AG09309 (cell line): Measurements from ENCODE around the gene FEM1B.
A peak's percentile ranks its signal among the peaks of the same experiment; 100 is the strongest.

Experiments
- DNase-seq: peaks from one replicate; pipeline ENCODE4 v3.0.0-alpha.2; 2010; ENCODE audit warnings: low read depth
- H3K4me3 ChIP-seq: 2 replicates; pipeline ENCODE4 v1.5.1; 2011; ENCODE audit warnings: mild to moderate bottlenecking, low read depth, low read length, moderate library complexity; ENCODE audit not compliant: control insufficient read depth
- CTCF ChIP-seq: IDR thresholded peaks from 2 replicates; pipeline ENCODE4 v1.5.1; 2011; ENCODE audit warnings: mild to moderate bottlenecking, low read depth, low read length, inconsistent platforms; ENCODE audit not compliant: insufficient read depth, control insufficient read depth; ENCODE audit errors: missing control alignments

The FEM1B gene

GRCh38 chr15:68277603-68278344 is at the start of gene FEM1B:
FEM1B (plus strand) TSS chr15:68277745; CDS start chr15:68278418, 673 bp downstream.
- DNase-seq, result peak; percentile 75
- no peak for TF ChIP-seq CTCF

GRCh38 chr15:68228143-68228970 is 49.2 kb upstream of the FEM1B start:
- TF ChIP-seq CTCF, result no peak
- H3K4me3 ChIP-seq, result peak overlapping the region; percentile 83
- DNase-seq, result no peak

More at GRCh38 chr15:68277603-68278344, at the start of gene FEM1B:
- H3K4me3 ChIP-seq, result peak within 1 kb of the TSS; percentile 90

- peak overlapping the region; percentile 83 for H3K4me3 ChIP-seq
- no peak for DNase-seq
- no peak for TF ChIP-seq CTCF
Observed at GRCh38 chr15:68228971-68229385, 48.6 kb upstream of the FEM1B start.

GRCh38 chr15:68229386-68230156 is 48.0 kb upstream of the FEM1B start, which contains the start of gene CLN6:
CLN6 (minus strand) TSS chr15:68229728; CDS start chr15:68229584, 144 bp downstream.
- TF ChIP-seq CTCF, result no peak
- DNase-seq, result peak; percentile 32
- peak within 1 kb of the TSS; percentile 83 for H3K4me3 ChIP-seq

GRCh38 chr15:68230157-68231100 is 47.1 kb upstream of the FEM1B start:
- no peak for DNase-seq
- peak overlapping the region; percentile 83 for H3K4me3 ChIP-seq
- no peak for TF ChIP-seq CTCF
